GM18870 (cell line): ENCODE measurements around the gene DMD.

ENCODE experiments used
- ATAC-seq: cut with Tn5 transposase; IDR thresholded peaks from one replicate; pipeline ENCODE4 v1.9.1; 2021; ENCODE audit warnings: moderate library complexity; ENCODE audit not compliant: unreplicated experiment

DMD gene

GRCh38 chrX:31323658-31324057 is 1887.7 kb downstream of the DMD start:
- ATAC-seq = peak; percentile 93

- no peak for ATAC-seq
These were observed 1890.6 kb downstream of the DMD start for GRCh38 chrX:31320740-31321139.

GRCh38 chrX:31319586-31319985 is 1891.8 kb downstream of the DMD start:
- no peak for ATAC-seq

GRCh38 chrX:31318866-31319265 is 1892.5 kb downstream of the DMD start:
- ATAC-seq = no peak

- ATAC-seq = no peak
These were observed 1894.9 kb downstream of the DMD start for GRCh38 chrX:31316340-31316991.

DNA sequence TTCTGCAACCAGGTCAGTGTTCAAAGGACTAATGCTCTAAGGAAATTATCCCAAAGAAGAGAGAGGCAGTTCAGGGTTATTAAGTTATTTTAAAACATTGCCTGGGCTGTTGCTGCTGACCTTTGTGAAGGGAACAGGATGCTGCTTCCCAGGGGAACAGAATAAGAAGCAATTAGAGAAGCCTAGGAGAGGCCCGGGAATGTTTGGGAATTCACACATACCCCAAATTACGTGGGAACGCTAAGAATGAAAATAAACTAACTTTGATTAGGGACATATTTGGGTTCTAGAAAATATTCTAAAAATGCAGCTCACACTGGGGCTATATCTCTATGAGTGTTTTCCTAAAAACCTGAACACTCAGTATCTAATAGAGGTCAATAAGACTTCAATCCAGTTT is 1896.4 kb downstream of the DMD start:
- ATAC-seq = no peak

- ATAC-seq = no peak
These were observed 1903.4 kb downstream of the DMD start for GRCh38 chrX:31307952-31308351.

DNA sequence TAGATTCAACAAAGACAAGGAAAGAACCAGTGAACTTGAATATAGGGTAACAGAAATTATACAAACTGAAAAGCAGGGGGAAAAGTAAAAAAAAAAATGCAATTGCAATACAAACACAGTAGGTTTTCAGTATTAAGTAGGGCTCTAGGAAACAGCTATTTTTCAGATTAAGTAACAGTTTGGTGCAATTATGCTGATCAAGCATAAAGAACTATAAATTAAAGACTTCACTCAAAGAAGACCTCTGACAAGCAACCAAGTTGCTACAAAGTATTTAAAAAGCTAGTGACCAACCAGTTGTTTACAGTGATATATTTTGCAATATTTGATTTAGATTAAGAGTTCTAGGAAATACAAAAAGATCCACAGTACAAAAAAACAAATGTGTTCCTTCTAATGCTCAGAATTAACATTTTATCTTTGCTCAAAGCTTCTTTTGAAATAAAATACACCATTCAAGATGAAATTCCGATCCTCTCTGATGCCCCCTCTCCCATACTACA is 1908.7 kb downstream of the DMD start:
- ATAC-seq = no peak

- ATAC-seq = no peak
These were observed 1909.4 kb downstream of the DMD start for GRCh38 chrX:31301941-31302340.

- ATAC-seq = no peak
These were observed 1910.1 kb downstream of the DMD start for GRCh38 chrX:31301203-31301602.

GRCh38 chrX:31298916-31299315 is 1912.4 kb downstream of the DMD start:
- ATAC-seq = no peak

DNA sequence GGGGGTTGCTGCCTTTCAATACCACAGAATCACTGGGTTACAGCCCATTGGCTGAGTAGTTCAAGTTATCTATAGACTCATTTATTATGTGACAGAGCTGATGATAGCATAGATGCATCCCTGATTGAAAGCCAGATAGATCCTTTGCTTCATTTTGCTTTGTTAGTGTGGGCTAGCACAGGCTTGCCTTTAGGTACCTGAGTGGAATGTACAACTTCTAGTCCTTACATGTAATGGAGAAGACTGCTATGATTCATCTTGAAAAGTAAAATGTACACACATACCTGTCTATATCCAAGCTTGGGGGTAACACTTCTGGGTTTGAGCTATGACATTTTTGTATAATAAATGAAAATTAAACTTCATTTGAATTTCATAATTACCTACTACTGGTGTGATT is 1913.5 kb downstream of the DMD start:
- no peak for ATAC-seq

DNA sequence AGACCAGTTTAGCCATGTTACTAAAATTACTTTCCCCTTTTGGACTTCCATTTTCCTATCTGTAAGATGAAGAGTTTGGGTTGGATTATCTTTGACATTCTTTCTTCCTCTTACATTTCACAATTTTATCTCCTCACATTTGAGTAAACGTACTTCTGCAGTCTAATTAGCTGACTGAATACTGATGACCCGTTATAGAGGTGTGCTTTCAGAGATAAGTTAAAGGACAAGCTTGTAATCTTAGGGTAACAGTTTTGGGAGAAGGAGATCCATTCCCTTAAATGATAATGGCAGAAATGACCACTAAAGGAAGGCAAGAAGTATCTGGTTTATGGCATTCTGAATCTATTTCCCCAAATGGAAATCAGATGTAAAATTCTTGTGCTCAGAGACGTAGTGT is 1916.9 kb downstream of the DMD start:
- no peak for ATAC-seq

DNA sequence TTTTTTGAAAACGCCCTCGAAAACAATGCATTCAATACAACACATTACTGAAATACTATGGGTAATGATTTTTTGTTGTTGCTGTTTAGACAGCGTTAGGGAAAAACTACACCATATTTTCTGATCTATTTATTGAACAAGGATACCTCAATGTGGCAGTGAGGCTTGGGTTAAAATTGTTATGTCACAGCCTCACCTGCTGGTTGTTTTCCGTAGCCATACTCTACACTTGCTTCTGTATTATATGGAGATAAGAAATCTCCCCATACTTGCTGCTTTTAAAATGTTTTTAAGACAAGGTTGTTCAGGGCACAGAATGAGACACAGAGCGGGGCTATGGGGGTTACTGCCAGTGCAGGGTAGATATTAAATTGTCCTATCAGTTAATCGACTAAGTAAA is 1917.9 kb downstream of the DMD start:
- peak; percentile 73 for ATAC-seq

- no peak for ATAC-seq
These were observed 1920.2 kb downstream of the DMD start for GRCh38 chrX:31291131-31291530.

GRCh38 chrX:31287861-31288260 is 1923.5 kb downstream of the DMD start:
- no peak for ATAC-seq

DNA sequence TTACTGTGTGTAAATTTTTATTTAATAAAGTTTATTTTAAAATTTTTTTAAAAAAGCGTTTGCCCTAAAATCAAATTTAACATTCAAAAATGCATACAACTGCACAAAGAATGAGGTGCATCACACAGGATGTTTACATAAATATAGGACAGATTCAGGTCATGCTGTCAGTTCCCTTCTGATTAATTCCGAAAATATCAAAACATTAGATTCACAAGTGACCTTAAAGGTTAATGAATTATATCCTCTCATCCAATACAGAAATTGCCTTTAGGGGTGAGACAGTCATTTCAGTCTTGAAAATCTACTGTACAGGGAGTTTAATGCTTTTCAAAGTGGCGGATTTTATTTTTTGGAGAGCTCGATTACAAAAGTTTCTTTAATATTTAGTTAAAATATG is 1930.8 kb downstream of the DMD start:
- ATAC-seq = no peak

GRCh38 chrX:31279359-31279758 is 1932.0 kb downstream of the DMD start:
- no peak for ATAC-seq

DNA sequence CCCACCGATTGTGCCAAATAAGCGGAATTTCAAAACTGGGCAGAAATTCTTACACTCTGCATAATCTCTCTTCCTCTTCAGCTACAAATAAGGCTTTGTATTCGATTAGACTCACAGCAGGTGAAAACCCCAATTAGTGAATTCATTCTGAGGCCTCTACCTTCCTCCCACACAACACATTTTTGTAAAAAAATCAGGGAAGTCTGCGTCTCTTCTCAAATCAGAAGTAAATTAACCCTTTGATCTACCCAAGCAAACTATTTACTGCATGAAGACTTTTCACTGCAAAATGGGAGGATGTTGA is 1938.9 kb downstream of the DMD start:
- ATAC-seq = no peak

DNA sequence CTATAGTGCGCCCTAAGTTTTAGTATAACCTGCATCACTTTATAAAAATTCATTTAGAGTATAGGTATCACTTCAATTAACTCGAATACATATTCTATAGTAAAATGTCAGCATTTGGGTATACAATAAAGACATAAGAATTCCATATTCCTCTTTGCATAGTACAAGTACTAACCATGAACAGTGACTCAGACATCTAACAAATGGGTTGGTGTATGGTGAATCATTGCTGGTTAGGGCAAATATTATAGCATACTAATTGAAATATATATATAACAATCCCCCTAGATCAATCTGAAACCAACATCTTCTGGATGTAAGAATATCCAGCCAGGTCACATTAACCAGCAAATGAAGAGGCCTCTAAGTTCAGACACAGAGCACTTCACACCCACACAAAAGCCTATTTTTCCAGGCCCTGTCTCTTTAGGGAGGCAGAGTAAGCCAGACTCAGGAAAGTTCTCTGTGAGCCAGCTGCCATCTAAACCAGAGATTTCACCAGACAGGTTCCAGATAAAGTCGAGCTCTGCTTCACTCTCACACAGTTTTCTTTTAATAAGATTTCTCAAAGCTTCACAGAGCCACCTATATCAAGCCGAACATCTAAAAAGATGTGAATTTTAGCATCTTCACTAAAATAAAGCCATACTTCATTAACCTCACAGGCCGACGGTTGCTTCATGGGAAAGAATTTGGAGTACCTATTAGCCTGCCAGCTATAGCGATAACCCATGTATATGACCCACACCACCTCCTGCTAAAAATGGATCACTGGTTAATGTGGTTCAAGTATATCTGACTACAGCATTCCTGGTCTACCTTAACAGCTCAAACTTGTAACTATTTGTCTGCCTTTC is 1939.5 kb downstream of the DMD start:
- no peak for ATAC-seq

GRCh38 chrX:31269914-31270313 is 1941.4 kb downstream of the DMD start:
- no peak for ATAC-seq

DNA sequence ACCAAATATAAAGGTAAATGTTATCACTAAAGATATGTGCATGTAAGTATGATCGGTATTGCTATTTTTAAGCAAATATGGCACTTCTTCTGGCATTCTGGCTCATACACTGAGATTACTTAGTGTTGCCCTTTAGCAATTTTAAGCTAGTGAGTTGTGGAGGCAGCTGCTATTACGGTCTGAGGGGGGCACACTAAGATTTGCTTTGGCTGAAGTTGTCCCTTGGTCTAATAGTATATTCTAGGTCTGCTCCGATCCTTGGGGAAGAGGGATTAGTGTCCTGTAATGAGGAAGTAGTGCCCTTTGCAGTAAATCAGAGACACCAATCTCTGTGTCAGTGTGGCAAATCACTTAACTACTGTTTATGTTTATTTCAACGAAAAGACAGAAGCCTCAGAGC is 1943.0 kb downstream of the DMD start:
- ATAC-seq = no peak
